Left cardiac atrium (tissue), 4 donors: Measurements from ENCODE around the gene SULT1C4. TPM values are rescaled to one million over a fixed set of nuclear protein-coding genes. Genes with fewer than 3 reads are reported as not detected.
A peak's percentile ranks its signal among the peaks of the same experiment; 100 is the strongest.
"Not testable (repeated sequence)": the region's sequence is repeated elsewhere in the genome, so short reads cannot be mapped to it uniquely, and the experiment has no call there.

ENCODE experiments used
- ATAC-seq, 2 donors: fragments of 200-7000 bp; cut with Tn5 transposase; one replicate each; pipeline ENCODE4 v1.9.1; 2020; ENCODE audit warnings: mild to moderate bottlenecking in 2 of 2, moderate library complexity in 2 of 2
- DNase-seq: peaks from one replicate; pipeline ENCODE4 v3.0.0-alpha.2; 2020
- intact Hi-C, 2 donors: fragments of 100-400 bp; cut with DNase I; formaldehyde crosslinking; loops; one replicate each; pipeline versions ENCODE4 v1.14.1 to v1.15.1; 2022 to 2023
- total RNA-seq, 2 donors: library from RNA; stranded (reverse); fragmentation: NEBNext Ultra II Directional; extraction: Animal tissue kit (Norgen Biotek cat#: 25700); gene quantifications; one replicate each; pipeline ENCODE4 v1.2.1, GENCODE V29; 2021
- donor health status: DM: no; HTN: yes; CAD: no.
- donor health status: DM: no; HTN: yes; CAD: no; lungs with severe emphysema.
- donor health status: DM: yes; HTN: yes; CAD: no.
- donor health status: Dilated cardiomyopathy.

The SULT1C4 gene
- total RNA-seq, 2 donors from 2014 or later, result 4.5 to 9.6 TPM

DNA sequence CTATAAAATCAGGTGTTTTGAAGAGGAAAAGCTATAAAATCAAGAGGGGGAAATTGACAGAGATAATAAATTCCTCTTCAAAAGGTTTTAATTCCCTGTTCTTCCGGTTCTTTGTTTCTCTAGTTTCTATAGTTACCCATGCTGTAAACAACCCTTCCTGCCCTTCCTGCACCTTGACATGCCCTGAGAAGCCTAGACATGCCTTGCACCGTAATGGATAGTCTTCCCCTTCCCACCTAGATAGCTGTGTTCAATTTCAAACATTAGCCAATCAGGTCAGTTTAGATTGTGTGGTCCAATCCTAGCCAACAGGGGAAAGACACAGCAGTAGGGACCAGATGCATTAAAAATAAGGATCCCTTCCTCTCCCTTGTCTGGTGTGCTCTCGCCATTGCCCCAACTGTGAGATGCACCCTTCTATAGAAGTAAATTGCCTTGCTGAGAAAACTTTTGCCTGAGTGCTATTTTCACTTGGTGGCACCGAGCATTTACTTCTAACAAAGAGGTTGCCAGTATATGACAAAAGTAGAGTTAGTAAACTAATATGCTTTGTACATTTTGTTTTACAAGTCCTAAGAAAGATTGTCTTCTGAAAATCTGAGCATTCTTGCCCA lies 27.1 kb downstream of the SULT1C4 start:
- ATAC-seq, result no peak
- DNase-seq, result no peak
- intact Hi-C loops, result no loop called here

DNA sequence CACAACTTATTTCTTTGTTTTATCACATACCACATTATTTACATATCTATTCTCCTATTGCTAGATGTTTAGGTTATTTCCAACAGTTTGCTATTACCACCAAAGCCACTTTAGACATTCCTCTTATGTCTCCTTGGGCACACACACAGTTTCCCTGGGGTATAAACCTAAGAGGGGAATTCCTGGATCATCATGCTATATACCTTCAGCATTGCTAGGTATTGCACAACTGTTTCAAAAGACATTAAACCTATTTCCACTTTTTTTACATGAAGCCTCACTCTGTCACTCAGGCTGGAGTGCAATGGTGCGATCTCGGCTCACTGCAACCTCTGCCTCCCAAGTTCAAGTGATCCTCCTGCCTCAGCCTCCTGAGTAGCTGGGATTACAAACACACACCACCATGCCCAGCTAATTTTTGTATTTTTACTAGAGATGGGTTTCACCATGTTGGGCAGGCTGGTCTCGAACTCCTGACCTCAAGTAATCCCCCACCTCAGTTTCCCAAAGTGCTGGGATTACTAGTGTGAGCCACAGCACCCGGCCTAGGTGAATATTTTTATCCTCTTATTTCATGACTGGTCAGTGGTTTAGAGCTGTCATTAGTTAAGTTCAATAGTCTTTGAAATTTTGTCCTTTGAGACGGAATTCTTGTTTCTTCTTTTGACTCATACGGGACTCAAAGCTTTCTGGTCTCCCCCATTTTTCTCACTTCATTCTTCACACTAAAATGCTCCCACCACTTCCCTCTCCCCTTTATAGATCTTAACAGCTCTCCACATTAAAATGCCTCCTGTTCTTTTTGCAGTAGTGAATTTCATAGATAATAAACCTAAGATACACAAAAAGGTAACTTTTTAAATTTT lies 30.3 kb downstream of the SULT1C4 start:
- ATAC-seq (no peak), DNase-seq (no peak)
- intact Hi-C loops, result no loop called here

DNA sequence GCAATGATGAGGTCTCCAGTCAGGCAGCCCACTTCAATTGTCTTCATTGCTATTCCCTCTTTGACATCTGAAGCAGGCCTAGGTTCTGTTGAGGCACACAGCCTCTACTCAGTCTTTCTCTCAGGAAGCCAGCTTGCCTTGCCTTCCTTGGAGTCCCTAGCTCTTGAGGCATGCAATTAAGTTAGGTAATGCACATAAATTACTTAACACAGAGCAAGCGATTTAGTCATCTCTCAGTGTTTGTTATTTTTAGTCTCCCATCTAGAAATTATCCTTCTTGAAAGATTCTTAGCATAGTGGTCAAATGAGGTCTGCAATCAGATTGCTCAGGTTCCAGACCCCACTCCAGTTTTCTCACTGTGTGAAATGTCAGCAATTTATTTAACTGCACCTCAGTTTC lies 32.0 kb downstream of the SULT1C4 start:
- no peak for DNase-seq
- intact Hi-C loops, result no loop called here
- no peak for ATAC-seq

- no peak for ATAC-seq
- intact Hi-C loops, result no loop called here
- no peak for DNase-seq
Observed at GRCh38 chr2:108412995-108413710, 35.4 kb downstream of the SULT1C4 start.

GRCh38 chr2:108413711-108414095 lies 35.9 kb downstream of the SULT1C4 start:
- intact Hi-C loops, result no loop called here
- DNase-seq, result no peak
- no peak for ATAC-seq

- intact Hi-C loops, result no loop called here
- no peak for DNase-seq
- ATAC-seq, result no peak
Observed at GRCh38 chr2:108414256-108414876, 36.6 kb downstream of the SULT1C4 start.

DNA sequence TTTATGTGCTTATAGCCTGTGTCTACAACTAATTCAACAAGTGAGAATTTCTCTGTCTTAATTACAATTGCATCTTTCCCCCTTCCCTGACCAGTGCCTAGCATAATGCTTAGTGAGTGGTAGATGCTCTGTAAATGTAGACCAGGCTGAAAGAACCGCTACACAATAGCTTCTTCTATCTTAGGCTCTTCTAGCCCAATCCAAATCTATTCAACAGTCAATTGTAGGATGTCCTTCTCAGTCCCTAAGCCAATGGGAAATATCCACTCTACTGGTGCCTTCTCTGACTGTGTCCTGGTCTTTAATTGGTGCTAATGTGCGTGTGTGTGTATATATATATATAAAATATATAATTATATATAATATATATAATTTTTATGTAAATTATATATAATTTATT lies 37.2 kb downstream of the SULT1C4 start:
- ATAC-seq, result no peak
- DNase-seq, result no peak
- intact Hi-C loops, result no loop called here

GRCh38 chr2:108417254-108417653 lies 39.5 kb downstream of the SULT1C4 start:
- DNase-seq (no peak), ATAC-seq (no peak)
- intact Hi-C loops, result no loop called here

DNA sequence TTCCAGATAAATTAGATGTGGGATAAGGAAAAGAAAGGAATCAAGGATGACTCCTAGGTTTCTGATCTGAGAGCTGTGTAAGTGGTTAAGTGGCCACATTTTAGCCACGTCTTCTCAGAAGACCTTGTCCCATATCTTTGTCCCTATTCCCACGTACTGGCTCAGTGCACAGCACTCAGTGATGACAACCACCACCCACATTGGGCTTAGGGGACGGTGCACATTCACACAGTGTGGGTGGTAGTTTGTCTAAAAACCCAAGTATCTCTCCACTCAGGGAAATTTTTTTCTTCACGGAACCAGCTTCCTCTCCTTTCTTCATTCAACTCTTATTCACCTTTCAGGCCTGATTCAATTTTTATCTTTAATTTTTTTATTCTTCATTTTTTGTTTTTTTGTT lies 40.7 kb downstream of the SULT1C4 start:
- intact Hi-C loops, result no loop called here
- ATAC-seq (peak in 1 of 2 donors; percentile 19), DNase-seq (no peak)

DNA sequence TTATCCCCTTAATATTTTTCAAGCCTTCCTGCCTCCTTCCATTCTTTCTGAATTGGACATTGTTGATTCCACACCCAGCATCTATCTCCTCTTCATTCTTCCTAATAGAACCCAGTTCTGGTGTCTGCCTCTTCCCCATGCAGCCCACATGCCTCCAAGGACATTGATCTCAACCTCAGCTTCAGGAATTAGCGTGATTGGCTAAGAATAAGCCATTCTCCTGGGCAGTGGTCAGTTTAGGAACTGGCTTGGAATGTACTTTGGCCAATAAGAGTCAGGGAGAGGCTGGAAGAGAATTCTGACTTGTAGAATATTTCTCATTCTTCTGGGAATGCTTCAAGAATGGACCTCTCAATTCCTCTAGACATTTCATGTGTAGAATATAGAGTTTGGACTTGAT lies 45.3 kb downstream of the SULT1C4 start:
- DNase-seq (no peak), ATAC-seq (no peak)

GRCh38 chr2:108423502-108424251 lies 45.9 kb downstream of the SULT1C4 start:
- no peak for DNase-seq
- intact Hi-C loops, result no loop called here
- no peak for ATAC-seq

More for the DNA sequence above, 45.3 kb downstream of the SULT1C4 start:
- intact Hi-C loops, result no loop called here

- ATAC-seq (no peak), DNase-seq (no peak)
- intact Hi-C loops, result no loop called here
Observed at GRCh38 chr2:108428286-108429009, 50.7 kb downstream of the SULT1C4 start.

DNA sequence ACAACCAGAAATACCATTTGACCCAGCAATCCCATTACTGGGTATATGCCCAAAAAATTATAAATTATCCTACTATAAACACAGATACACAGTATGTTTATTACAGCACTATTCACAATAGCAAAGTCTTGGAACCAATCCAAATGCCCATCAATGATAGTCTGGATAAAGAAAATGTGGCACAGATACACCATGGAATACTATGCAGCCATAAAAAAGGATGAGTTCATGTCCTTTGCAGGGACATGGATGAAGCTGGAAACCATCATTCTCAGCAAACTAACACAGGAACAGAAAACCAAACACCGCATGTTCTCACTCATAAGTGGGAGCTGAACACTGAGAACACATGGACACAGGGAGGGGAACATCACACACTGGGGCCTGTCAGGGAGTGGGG lies 57.8 kb downstream of the SULT1C4 start:
- ATAC-seq, intact Hi-C loops: not testable (repeated sequence)

GRCh38 chr2:108436976-108437375 lies 59.2 kb downstream of the SULT1C4 start:
- no peak for ATAC-seq
- DNase-seq, result no peak
- intact Hi-C loops, result no loop called here

More for the DNA sequence above, 57.8 kb downstream of the SULT1C4 start:
- not testable (repeated sequence) for DNase-seq
